ENCODE data around the gene PGM2L1. TPM values are rescaled to one million over a fixed set of nuclear protein-coding genes. Genes with fewer than 3 reads are reported as not detected.

The PGM2L1 gene
- total and polyA plus RNA-seq, 2 experiments from 2014 or later: 32.6 to 44.4 TPM

DNA sequence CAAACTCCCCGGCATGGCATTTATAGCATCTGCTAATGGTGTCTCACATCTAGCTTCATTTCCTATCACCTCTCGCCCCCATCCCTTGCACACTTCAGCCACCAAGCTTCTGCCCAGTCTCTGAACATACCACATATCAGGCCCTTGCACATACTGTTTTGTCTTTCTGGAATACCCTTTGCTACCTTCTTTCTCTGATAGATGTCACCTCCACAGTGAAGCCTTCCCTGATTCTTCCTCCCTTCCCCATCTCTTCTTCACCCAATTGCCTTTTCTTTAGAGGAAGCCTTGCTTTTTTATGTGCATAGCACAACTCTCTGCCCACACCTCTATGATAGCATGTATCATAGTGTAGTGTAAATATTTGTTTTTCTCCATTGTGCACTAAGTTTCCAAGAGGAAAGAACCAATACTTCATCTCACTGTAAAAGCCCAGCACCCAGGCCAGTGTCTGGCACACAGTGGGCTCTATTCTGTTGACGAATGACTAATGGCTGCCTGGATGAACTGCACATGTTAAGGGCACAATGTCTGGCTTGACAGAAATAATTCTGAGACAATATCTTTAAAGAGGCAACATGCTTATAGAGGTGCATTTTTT, 114.6 kb downstream of the PGM2L1 start:
- Histone ChIP-seq H2AFZ (no peak overlapping the region), H3F3A (replicated peaks; ENCODE audit: low read depth) (no peaks in the 10 kb centered on the region), H3K9me2 (ENCODE audit: insufficient read depth) (no peaks in the 10 kb centered on the region), H3K79me2 (replicated peaks; ENCODE audit: insufficient read depth) (no peaks in the 10 kb centered on the region), H3K4me2 (no peak overlapping the region), H3K4me3 (no peak overlapping the region), H3K27ac (ENCODE audit: low read depth) (no peak overlapping the region), H3K27me3 (ENCODE audit: insufficient read depth) (no peaks in the 10 kb centered on the region), H3K4me1 (ENCODE audit: insufficient read depth) (no peaks in the 10 kb centered on the region), H4K20me1 (replicated peaks; ENCODE audit: insufficient read depth) (no peaks in the 10 kb centered on the region), H3K36me3 (ENCODE audit: insufficient read depth) (no peaks in the 10 kb centered on the region)
- no peaks in the 10 kb centered on the region for H3K4me1 Mint-ChIP-seq
- no peak overlapping the region for H3K4me3 Mint-ChIP-seq
- ATAC-seq: no peak
- H3K27me3 Mint-ChIP-seq (ENCODE audit: insufficient read depth, low read depth, poor library complexity): no peaks in the 10 kb centered on the region
- DNase-seq (ENCODE audit: low spot score): no peak
- H3K9me3 Mint-ChIP-seq: no peaks in the 10 kb centered on the region
- no peak for TF ChIP-seq STAT1 (IDR thresholded peaks at IDR 0.05; ENCODE audit: unreplicated experiment)
- no peak for TF ChIP-seq ZNF114 (CRISPR knock-in tag; IDR thresholded peaks at IDR 0.05)
- TF ChIP-seq CREB1 (CRISPR knock-in tag; IDR thresholded peaks at IDR 0.05; ENCODE audit: low read depth): no peak
- TF ChIP-seq POLR2AphosphoS5 (IDR thresholded peaks at IDR 0.05; ENCODE audit: low read depth): no peak
- TF ChIP-seq JUNB (IDR thresholded peaks at IDR 0.05; ENCODE audit: unreplicated experiment): no peak
- TF ChIP-seq EZH2 (IDR thresholded peaks at IDR 0.05; ENCODE audit: low read depth, unreplicated experiment): no peak
- TF ChIP-seq, protein P1, sequence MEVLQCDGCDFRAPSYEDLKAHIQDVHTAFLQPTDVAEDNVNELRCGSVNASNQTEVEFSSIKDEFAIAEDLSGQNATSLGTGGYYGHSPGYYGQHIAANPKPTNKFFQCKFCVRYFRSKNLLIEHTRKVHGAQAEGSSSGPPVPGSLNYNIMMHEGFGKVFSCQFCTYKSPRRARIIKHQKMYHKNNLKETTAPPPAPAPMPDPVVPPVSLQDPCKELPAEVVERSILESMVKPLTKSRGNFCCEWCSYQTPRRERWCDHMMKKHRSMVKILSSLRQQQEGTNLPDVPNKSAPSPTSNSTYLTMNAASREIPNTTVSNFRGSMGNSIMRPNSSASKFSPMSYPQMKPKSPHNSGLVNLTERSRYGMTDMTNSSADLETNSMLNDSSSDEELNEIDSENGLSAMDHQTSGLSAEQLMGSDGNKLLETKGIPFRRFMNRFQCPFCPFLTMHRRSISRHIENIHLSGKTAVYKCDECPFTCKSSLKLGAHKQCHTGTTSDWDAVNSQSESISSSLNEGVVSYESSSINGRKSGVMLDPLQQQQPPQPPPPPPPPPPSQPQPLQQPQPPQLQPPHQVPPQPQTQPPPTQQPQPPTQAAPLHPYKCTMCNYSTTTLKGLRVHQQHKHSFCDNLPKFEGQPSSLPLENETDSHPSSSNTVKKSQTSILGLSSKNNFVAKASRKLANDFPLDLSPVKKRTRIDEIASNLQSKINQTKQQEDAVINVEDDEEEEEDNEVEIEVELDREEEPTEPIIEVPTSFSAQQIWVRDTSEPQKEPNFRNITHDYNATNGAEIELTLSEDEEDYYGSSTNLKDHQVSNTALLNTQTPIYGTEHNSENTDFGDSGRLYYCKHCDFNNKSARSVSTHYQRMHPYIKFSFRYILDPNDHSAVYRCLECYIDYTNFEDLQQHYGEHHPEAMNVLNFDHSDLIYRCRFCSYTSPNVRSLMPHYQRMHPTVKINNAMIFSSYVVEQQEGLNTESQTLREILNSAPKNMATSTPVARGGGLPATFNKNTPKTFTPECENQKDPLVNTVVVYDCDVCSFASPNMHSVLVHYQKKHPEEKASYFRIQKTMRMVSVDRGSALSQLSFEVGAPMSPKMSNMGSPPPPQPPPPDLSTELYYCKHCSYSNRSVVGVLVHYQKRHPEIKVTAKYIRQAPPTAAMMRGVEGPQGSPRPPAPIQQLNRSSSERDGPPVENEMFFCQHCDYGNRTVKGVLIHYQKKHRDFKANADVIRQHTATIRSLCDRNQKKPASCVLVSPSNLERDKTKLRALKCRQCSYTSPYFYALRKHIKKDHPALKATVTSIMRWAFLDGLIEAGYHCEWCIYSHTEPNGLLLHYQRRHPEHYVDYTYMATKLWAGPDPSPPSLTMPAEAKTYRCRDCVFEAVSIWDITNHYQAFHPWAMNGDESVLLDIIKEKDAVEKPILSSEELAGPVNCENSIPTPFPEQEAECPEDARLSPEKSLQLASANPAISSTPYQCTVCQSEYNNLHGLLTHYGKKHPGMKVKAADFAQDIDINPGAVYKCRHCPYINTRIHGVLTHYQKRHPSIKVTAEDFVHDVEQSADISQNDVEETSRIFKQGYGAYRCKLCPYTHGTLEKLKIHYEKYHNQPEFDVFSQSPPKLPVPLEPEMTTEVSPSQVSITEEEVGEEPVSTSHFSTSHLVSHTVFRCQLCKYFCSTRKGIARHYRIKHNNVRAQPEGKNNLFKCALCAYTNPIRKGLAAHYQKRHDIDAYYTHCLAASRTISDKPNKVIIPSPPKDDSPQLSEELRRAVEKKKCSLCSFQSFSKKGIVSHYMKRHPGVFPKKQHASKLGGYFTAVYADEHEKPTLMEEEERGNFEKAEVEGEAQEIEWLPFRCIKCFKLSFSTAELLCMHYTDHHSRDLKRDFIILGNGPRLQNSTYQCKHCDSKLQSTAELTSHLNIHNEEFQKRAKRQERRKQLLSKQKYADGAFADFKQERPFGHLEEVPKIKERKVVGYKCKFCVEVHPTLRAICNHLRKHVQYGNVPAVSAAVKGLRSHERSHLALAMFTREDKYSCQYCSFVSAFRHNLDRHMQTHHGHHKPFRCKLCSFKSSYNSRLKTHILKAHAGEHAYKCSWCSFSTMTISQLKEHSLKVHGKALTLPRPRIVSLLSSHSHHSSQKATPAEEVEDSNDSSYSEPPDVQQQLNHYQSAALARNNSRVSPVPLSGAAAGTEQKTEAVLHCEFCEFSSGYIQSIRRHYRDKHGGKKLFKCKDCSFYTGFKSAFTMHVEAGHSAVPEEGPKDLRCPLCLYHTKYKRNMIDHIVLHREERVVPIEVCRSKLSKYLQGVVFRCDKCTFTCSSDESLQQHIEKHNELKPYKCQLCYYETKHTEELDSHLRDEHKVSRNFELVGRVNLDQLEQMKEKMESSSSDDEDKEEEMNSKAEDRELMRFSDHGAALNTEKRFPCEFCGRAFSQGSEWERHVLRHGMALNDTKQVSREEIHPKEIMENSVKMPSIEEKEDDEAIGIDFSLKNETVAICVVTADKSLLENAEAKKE (CRISPR knock-in tag; IDR thresholded peaks at IDR 0.05): no peak
- no peaks in the 10 kb centered on the region for H3K36me3 Mint-ChIP-seq (ENCODE audit: low read depth)
- no peak overlapping the region for H3K27ac Mint-ChIP-seq
